Measurements from ENCODE around the gene ZKSCAN5.
A peak's percentile ranks its signal among the peaks of the same experiment; 100 is the strongest.

Gene ZKSCAN5

DNA sequence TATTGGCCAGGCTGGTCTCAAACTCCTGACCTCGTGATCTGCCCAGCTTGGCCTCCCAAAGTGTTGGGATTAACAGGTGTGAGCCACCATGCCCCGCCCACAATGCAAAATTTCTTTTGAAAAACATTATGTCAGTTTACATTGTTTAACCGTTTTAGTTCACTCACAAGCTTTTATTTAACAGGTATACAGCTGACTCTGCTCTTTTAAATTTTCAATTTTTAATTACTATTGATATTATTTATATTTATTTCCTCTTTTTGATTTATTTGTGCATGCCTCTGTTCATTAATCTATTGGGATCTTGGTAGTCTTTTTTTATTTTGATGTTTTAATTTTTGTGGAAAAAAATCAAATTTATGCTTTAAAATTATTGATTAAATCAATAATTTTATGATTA lies 16.9 kb downstream of the ZKSCAN5 start:
- Histone ChIP-seq H3K36me3 (replicated peaks; ENCODE audit: insufficient read depth, low read length) (peaks cover 6% of the 10 kb centered on the region), H3K79me2 (ENCODE audit: low read length) (no peaks in the 10 kb centered on the region), H3F3A (ENCODE audit: insufficient read depth, low read length) (no peaks in the 10 kb centered on the region), H2AFZ (ENCODE audit: low read length) (no peak overlapping the region), H3K9ac (ENCODE audit: low read length) (no peak overlapping the region), H3K9me2 (replicated peaks; ENCODE audit: insufficient read depth, low read length) (no peaks in the 10 kb centered on the region), H3K4me2 (ENCODE audit: low read depth, low read length) (no peak overlapping the region), H3K9me3 (replicated peaks; ENCODE audit: insufficient read depth, low read length) (no peaks in the 10 kb centered on the region), H3K4me3 (ENCODE audit: low read length) (no peak overlapping the region), H4K20me1 (ENCODE audit: insufficient read depth, low read length) (no peaks in the 10 kb centered on the region), H3K4me1 (ENCODE audit: low read length) (no peaks in the 10 kb centered on the region), H3K27me3 (replicated peaks; ENCODE audit: insufficient read depth, low read length) (no peaks in the 10 kb centered on the region), H3K27ac (ENCODE audit: low read length) (no peak overlapping the region)
- TF ChIP-seq EZH2phosphoT487 (IDR thresholded peaks at IDR 0.05; ENCODE audit: low read length) (no peak), EZH2 (optimal IDR thresholded peaks at IDR 0.05; ENCODE audit: low read depth, low read length) (no peak)
- no peak for DNase-seq

DNA sequence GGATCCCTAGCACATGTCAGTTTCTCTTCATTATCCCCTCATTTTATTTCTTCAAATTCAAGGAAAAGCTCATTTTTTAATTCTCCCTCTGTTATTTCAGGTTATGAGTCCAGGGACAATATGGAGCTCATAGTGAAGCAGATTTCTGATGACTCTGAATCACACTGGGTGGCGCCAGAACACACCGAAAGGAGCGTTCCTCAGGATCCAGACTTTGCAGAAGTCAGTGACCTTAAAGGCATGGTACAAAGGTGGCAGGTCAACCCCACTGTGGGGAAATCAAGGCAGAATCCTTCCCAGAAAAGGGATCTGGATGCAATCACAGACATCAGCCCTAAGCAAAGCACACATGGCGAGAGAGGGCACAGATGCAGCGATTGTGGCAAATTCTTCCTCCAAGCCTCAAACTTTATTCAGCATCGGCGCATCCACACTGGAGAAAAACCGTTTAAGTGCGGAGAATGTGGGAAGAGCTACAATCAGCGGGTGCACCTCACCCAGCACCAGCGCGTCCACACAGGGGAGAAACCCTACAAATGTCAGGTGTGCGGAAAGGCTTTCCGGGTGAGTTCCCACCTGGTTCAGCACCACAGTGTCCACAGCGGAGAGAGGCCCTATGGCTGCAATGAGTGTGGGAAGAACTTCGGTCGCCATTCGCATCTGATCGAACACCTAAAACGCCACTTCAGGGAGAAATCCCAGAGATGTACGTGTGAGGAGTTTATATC lies 21.4 kb downstream of the ZKSCAN5 start:
- H3K4me1 ChIP-seq (ENCODE audit: low read length) = no peaks in the 10 kb centered on the region
- no peak overlapping the region for H3K4me2 ChIP-seq (ENCODE audit: low read depth, low read length)
- H4K20me1 ChIP-seq (ENCODE audit: insufficient read depth, low read length) = no peaks in the 10 kb centered on the region
- no peak overlapping the region for H3K4me3 ChIP-seq (ENCODE audit: low read length)
- H3K79me2 ChIP-seq (ENCODE audit: low read length) = no peaks in the 10 kb centered on the region
- TF ChIP-seq EZH2phosphoT487 (IDR thresholded peaks at IDR 0.05; ENCODE audit: low read length) (no peak), EZH2 (optimal IDR thresholded peaks at IDR 0.05; ENCODE audit: low read depth, low read length) (no peak)
- TF ChIP-seq, protein P1, sequence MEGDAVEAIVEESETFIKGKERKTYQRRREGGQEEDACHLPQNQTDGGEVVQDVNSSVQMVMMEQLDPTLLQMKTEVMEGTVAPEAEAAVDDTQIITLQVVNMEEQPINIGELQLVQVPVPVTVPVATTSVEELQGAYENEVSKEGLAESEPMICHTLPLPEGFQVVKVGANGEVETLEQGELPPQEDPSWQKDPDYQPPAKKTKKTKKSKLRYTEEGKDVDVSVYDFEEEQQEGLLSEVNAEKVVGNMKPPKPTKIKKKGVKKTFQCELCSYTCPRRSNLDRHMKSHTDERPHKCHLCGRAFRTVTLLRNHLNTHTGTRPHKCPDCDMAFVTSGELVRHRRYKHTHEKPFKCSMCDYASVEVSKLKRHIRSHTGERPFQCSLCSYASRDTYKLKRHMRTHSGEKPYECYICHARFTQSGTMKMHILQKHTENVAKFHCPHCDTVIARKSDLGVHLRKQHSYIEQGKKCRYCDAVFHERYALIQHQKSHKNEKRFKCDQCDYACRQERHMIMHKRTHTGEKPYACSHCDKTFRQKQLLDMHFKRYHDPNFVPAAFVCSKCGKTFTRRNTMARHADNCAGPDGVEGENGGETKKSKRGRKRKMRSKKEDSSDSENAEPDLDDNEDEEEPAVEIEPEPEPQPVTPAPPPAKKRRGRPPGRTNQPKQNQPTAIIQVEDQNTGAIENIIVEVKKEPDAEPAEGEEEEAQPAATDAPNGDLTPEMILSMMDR (IDR thresholded peaks at IDR 0.05; ENCODE audit: low read length) = peak; percentile 29
- H3K27ac ChIP-seq (ENCODE audit: low read length) = no peak overlapping the region
- 0 out of 2 replicates have a peak, but pooled peaks cover under 1% of the 10 kb centered on the region for H3K9me3 ChIP-seq (replicated peaks; ENCODE audit: insufficient read depth, low read length)
- no peak overlapping the region for H3K9ac ChIP-seq (ENCODE audit: low read length)
- peaks cover 11% of the 10 kb centered on the region for H3K36me3 ChIP-seq (replicated peaks; ENCODE audit: insufficient read depth, low read length)
- no peak for DNase-seq
- H3K27me3 ChIP-seq (replicated peaks; ENCODE audit: insufficient read depth, low read length) = no peaks in the 10 kb centered on the region
- H2AFZ ChIP-seq (ENCODE audit: low read length) = no peak overlapping the region
- H3F3A ChIP-seq (ENCODE audit: insufficient read depth, low read length) = no peaks in the 10 kb centered on the region
- no peaks in the 10 kb centered on the region for H3K9me2 ChIP-seq (replicated peaks; ENCODE audit: insufficient read depth, low read length)

DNA sequence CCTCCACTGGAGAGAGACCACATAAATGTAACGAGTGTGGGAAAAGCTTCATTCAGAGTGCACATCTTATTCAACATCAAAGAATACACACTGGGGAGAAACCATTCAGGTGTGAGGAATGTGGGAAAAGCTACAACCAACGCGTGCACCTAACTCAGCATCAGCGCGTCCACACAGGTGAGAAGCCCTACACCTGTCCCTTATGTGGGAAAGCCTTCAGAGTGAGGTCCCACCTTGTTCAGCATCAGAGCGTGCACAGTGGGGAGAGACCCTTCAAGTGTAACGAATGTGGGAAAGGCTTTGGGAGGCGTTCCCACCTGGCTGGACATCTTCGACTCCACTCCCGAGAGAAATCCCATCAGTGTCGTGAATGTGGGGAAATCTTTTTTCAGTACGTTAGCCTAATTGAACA lies 26.9 kb downstream of the ZKSCAN5 start:
- H3K27ac ChIP-seq (ENCODE audit: low read length) = no peak overlapping the region
- TF ChIP-seq EZH2 (optimal IDR thresholded peaks at IDR 0.05; ENCODE audit: low read depth, low read length) (no peak), EZH2phosphoT487 (IDR thresholded peaks at IDR 0.05; ENCODE audit: low read length) (no peak)
- TF ChIP-seq, protein P1 (IDR thresholded peaks at IDR 0.05; ENCODE audit: low read length) = no peak
- H3K27me3 ChIP-seq (replicated peaks; ENCODE audit: insufficient read depth, low read length) = no peaks in the 10 kb centered on the region
- H3K4me1 ChIP-seq (ENCODE audit: low read length) = no peaks in the 10 kb centered on the region
- H4K20me1 ChIP-seq (ENCODE audit: insufficient read depth, low read length) = no peaks in the 10 kb centered on the region
- no peak overlapping the region for H3K4me2 ChIP-seq (ENCODE audit: low read depth, low read length)
- no peak for DNase-seq
- H3K9ac ChIP-seq (ENCODE audit: low read length) = no peak overlapping the region
- H3F3A ChIP-seq (ENCODE audit: insufficient read depth, low read length) = no peaks in the 10 kb centered on the region
- no peak overlapping the region for H3K4me3 ChIP-seq (ENCODE audit: low read length)
- 0 out of 2 replicates have a peak, but pooled peaks cover 10% of the 10 kb centered on the region for H3K9me3 ChIP-seq (replicated peaks; ENCODE audit: insufficient read depth, low read length)
- no peak overlapping the region for H2AFZ ChIP-seq (ENCODE audit: low read length)
- peaks cover 24% of the 10 kb centered on the region for H3K36me3 ChIP-seq (replicated peaks; ENCODE audit: insufficient read depth, low read length)
- H3K79me2 ChIP-seq (ENCODE audit: low read length) = 0 out of 2 replicates have a peak, but pooled peaks cover 3% of the 10 kb centered on the region
- H3K9me2 ChIP-seq (replicated peaks; ENCODE audit: insufficient read depth, low read length) = no peaks in the 10 kb centered on the region

DNA sequence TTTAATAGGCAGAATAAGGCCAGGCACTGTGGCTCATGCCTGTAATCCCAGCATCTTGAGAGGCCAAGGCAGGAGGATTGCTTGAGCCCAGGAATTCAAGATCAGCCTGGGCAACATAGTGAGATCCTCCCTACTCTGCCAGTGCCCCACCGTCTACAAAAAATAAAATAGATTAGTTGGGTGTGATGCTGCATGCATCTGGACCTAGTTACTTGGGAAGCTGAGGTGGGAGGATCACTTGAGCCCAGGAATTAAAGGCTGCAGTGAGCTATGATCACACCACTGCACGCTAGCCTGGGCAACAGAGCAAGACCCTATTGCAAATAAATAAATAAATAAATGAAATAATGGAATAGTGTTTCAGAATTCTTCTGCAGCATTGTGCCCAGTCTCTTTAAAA lies 31.2 kb downstream of the ZKSCAN5 start:
- Histone ChIP-seq H3K4me2 (ENCODE audit: low read depth, low read length) (no peak overlapping the region), H3K9ac (ENCODE audit: low read length) (no peak overlapping the region), H3K79me2 (ENCODE audit: low read length) (0 out of 2 replicates have a peak, but pooled peaks cover 3% of the 10 kb centered on the region), H3K9me2 (replicated peaks; ENCODE audit: insufficient read depth, low read length) (no peaks in the 10 kb centered on the region), H3K27ac (ENCODE audit: low read length) (no peak overlapping the region), H3K36me3 (replicated peaks; ENCODE audit: insufficient read depth, low read length) (peaks cover 21% of the 10 kb centered on the region), H4K20me1 (ENCODE audit: insufficient read depth, low read length) (no peaks in the 10 kb centered on the region), H2AFZ (ENCODE audit: low read length) (no peak overlapping the region), H3K4me3 (ENCODE audit: low read length) (no peak overlapping the region), H3F3A (ENCODE audit: insufficient read depth, low read length) (no peaks in the 10 kb centered on the region), H3K9me3 (replicated peaks; ENCODE audit: insufficient read depth, low read length) (0 out of 2 replicates have a peak, but pooled peaks cover 10% of the 10 kb centered on the region), H3K4me1 (ENCODE audit: low read length) (no peaks in the 10 kb centered on the region), H3K27me3 (replicated peaks; ENCODE audit: insufficient read depth, low read length) (no peaks in the 10 kb centered on the region)
- no peak for DNase-seq
- TF ChIP-seq EZH2phosphoT487 (IDR thresholded peaks at IDR 0.05; ENCODE audit: low read length) (no peak), EZH2 (optimal IDR thresholded peaks at IDR 0.05; ENCODE audit: low read depth, low read length) (no peak)
- TF ChIP-seq, protein P1 (IDR thresholded peaks at IDR 0.05; ENCODE audit: low read length) = no peak

Data from MM.1S (cell line).